ENCODE measurements around the gene CACNG7. TPM values are rescaled to one million over a fixed set of nuclear protein-coding genes. Genes with fewer than 3 reads are reported as not detected.
"Not testable (repeated sequence)": the region's sequence is repeated elsewhere in the genome, so short reads cannot be mapped to it uniquely, and the experiment has no call there.

Gene CACNG7, protein sequence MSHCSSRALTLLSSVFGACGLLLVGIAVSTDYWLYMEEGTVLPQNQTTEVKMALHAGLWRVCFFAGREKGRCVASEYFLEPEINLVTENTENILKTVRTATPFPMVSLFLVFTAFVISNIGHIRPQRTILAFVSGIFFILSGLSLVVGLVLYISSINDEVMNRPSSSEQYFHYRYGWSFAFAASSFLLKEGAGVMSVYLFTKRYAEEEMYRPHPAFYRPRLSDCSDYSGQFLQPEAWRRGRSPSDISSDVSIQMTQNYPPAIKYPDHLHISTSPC
- total RNA-seq, result not detected
- long read RNA-seq, result 0 reads

DNA sequence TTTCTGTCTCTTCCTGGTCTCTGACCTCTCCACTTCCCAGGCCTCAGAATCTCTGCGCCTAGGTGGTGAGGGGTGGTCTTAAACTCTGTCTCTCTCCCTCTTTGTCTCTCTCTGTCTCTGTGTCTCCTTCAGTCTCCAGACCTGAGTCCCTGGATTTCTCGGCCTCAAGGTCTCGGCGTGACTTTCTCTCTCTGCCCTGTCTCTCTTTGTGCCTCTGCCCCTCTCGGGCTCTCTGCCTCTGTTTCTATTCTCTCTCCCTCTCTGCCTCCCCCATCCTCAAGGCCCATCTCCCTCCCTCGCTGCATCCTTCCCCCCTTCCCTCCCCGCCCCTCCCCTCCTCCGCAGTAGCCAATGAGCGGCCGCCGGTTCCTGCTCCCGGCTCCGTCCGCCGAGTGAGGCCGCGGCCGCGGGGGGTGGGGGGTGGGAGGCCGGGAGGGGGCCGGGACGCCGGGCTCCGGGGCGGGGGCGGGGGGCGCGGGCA, at the start of gene CACNG7:
Gene CACNG7, plus strand, starts transcription at position 344 of the 481 bp plus-strand sequence. CDS start 3,554 bp downstream, outside the sequence.
- no peak for DNase-seq (ENCODE audit: low spot score)
- intact Hi-C loops (cut with DNase I), result no loop called here

DNA sequence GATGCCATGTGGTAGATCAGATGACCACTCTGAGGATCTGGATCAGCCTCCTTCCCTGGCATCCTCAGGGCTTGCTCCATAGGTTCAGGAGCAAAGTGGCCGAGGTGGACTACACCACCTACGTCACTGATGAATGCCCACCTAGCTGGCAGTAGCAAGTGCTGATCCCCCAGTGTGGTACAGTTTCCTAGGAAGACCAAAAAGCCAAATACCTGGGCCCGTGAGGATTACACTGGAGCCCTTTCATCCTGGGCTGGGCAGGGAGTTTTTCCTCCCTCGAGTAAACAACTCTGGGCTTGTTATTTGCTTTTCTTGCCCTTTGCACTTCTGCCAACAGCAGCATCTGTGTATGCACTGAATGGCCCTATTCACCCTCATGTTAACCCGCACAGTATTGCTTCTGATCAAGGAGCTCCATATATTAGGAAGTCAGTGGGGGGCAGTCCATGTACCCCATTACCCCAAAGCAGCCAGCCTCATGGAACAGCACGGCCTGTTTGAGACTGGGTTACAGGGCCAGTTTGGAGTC, 44.7 kb upstream of the CACNG7 start:
- DNase-seq (ENCODE audit: low spot score), result no peak
- intact Hi-C loops (cut with DNase I), result no loop called here

DNA sequence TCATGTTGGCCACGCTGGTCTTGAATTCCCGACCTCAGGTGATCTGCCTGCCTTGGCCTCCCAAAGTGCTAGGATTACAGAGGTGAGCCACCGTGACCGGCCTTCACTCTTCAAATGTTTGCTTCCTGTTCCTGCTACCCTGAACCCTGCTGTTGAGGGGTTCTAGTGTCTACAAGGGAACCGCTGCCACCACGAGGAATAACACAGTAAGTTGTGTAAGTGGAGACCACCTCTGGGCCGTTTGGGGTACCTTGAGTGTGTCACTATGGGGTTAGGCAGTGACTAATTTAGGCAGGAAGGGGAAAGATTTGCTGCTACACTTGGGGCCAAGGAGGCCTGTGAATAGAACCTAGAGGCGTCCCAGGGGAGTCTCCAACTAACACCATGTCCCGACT, 43.6 kb upstream of the CACNG7 start:
- DNase-seq (ENCODE audit: low spot score), result no peak
- intact Hi-C loops (cut with DNase I), result no loop called here

DNA sequence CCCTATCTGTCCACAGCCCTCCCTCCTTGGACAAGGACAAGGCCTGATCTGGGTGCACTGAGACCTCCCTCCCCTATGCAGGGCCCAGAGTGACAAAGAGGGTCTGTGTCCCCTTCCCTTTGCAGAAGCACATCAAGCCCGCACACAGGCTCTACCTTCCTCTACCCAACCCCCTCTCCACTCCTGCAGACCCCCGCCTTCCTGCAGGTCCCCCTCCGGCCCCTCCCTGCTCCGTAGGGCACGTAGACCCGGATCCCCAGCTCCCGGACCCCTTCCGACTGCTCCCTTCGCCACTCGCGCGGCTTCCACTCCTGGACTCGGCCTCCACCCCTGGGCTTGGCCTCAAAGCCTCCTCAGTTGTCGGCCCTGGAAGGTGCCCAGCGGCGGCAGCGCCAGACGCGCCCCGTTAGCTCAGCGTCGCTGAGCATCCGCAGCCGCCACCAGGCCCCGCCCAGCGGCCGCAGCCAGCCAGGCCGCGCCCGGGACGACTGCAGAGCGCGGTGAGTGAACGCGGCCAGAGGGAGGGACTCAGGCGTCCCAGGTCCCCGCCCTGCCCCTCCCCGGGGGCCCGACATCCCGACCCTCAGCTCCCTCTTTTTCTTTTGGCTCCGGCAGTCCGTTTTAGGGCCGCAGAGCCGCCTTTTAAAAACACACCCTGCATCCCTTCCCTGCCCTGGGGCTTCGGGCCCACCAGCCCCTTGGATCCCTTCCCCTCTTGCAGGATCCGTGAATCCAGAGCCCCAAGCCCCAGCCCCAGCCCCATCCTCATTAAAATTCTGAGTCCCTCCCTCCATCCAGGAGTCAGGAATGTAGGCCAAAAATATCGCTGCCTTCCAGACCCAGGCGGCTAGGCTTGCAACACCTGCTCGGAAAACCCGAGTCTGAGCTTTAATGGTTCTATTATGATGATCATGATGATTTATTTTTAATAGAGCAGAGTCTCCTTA, 42.9 kb upstream of the CACNG7 start:
- intact Hi-C loops (cut with DNase I), result no loop called here
- peak; percentile 89 for DNase-seq (ENCODE audit: low spot score)

DNA sequence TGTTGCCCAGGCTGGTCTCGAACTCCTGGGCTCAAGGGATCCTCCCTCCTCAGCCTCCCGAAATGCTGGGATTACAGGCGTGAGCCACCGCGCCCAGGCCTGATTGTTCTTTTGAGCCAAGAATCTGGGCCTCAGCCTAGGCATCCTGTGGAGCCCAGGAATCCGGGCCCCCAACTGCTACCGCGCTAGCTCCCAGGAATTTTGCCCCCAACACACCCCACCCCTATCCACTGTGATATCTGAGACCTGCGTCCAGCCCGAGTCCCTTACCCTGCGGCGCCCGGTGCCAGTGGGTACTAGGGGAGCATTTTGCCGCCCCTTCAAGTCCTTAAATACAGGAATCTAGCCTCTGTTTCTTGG, 42.2 kb upstream of the CACNG7 start:
- no peak for DNase-seq (ENCODE audit: low spot score)
- intact Hi-C loops (cut with DNase I), result no loop called here

DNA sequence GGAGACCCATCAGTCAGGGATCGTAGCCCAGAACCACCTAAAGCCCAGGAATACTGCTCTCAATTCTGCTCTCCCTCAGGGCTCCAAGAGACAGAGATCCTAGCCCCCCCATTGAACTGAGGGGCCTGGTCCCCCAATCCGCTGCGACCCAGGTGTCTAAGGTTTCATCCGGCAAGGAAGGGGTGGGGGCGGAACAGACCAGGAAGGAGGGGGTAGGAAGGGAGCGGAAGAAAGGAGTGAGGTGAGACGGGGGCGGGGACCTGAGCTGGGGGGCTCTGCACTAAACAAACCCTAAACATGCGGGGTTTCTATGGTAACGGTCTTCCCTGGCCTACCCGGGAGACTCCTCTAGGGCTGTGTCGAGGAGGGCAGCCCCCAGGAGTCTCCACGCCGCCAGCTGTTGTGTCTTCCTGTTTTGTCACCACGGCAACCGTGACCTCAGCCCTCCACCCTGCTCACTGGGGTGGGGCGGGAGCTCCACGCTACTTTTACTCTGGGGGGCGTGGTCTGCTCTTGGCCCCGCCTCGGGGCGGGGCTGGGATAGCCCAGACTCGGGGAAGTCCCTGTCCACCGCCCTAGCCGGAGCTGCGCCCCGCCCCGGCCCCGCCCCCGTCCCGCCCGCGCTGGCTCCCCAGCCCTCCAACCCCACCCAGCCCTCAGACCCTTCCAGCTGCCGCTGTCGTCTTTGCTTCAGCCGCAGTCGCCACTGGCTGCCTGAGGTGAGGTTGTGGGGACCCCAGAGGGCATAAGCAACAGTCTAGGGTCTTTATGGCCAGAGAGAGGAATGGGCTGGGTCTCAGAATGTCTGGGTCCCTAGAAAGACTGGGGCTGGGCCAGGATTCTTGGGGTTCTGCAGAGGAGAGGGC, 41.6 kb upstream of the CACNG7 start, which contains the start of gene MYADM:
Gene MYADM, plus strand, starts transcription at position 659 of the 866 bp plus-strand sequence. CDS start 5,647 bp downstream, outside the sequence.
- intact Hi-C loops (cut with DNase I), result no loop called here
- DNase-seq (ENCODE audit: low spot score), result peak; percentile 100

DNA sequence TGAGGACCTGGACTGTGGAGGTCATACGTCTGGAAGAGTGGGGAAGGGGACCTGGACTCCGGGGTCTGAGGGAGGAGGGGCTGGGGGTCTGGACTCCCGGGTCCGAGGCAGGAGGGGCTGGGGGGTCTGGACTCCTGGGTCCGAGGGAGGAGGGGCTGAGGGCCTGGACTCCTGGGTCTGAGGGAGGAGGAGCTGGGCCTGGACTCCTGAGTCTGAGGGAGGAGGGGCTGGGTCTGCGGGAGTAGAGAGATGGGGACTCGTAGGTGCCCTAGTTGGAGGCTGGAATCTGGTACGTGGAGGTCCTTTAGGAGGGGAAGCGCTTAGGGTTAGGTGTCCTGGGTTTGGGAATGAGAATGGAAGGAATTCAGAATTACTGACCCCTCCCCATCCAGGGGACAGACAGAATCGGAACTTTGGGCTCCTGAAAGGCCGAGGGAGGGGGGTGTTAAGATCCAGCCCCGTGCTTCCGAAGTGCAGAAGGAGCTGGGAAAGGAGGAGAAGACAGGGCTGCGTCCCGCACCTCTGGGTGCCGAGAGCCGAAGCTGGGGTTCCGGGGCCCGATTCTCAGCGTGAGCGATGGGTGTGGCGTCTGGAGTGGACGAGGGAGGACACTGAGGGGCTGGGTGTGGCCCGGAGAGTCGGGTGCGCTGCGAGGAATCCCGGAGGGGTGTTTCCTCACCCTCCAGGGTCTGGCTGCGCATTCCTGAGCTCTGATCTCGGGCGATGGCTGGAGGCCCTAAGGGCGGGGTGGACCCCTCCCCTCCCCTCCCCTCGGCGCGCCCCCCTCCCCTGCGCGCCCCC, 40.8 kb upstream of the CACNG7 start:
- intact Hi-C loops (cut with DNase I), result no loop called here
- DNase-seq (ENCODE audit: low spot score), result no peak

DNA sequence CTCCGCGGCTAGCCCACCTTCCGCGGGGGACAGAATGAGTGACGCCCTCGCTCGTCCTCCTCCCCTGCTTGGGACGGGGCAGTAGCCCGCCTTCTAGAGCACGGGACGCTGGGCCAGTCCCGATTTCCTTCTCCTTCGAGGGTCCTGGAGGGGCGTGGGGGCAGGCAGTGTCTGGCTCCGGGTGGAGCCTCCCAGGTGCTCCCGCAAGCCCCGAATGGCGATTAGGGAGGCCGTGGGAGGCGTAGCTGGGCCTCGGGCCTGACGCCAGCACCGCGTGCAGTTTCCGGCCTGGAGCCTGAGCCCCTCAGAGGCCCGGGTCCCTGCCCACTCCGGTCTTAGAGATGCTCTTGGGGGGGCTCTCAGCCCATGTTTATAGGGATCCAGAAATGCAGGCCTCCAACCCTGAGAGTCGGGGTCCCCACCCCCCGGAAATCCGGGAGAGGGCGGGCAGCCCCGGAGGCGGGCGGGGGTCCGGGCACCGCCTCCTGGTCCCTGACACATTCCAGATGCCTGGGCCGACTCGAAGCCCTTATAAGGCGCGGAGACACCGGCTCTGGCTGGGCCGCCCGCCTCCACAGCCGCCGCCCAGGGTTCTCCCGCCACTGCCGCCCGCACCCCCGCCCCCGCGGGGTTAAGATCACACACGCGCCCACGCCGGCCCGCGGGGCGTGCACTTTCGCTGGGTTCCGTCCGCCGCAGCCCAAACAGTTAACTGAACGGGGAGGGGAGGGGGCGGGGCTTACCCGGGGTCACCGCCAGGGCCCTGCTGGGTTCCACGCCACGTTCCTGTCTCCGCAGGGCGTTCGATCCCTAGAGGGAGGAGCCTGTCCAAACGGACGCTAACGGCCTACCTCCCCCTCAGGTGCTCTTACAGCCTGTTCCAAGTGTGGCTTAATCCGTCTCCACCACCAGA, 39.9 kb upstream of the CACNG7 start:
- intact Hi-C loops (cut with DNase I), result no loop called here
- DNase-seq (ENCODE audit: low spot score), result peak; percentile 96

DNA sequence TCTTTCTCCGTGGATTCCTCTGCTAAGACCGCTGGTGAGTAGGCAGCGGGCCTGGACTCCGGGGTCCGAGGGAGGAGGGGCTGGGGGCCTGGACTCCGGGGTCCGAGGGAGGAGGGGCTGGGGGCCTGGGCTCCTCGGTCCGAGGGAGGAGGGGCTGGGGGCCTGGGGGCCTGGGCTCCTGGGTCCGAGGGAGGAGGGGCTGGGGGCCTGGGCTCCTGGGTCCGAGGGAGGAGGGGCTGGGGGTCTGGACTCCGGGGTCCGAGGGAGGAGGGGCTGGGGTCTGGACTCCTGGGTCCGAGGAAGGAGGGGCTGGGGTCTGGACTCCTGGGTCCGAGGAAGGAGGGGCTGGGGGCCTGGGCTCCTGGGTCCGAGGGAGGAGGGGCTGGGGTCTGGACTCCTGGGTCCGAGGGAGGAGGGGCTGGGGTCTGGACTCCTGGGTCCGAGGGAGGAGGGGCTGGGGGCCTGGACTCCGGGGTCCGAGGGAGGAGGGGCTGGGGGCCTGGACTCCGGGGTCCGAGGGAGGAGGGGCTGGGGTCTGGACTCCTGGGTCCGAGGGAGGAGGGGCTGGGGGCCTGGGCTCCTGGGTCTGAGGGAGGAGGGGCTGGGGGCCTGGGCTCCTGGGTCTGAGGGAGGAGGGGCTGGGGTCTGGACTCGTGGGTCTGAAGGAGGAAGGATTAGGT, 39.1 kb upstream of the CACNG7 start:
- intact Hi-C loops (cut with DNase I); DNase-seq (ENCODE audit: low spot score): not testable (repeated sequence)

DNA sequence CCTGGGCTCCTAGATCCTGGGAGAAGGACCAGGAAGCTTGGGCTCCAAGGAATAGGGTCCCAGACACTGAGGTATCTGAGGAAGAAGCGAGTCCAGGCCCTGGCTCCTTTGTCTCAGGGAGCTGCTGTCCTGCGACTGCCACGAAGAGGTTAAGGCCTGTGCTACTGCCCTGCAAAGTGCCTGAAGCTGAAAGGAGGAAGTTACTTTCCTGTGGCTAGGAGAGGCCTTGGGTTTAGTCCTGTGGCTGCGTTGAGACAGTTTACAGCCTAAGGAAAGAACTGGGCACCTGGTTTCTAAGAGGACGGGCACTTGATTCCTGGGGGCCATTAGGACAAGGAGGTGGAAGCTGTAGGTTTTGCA, 38.6 kb upstream of the CACNG7 start:
- intact Hi-C loops (cut with DNase I), result no loop called here
- DNase-seq (ENCODE audit: low spot score), result no peak

DNA sequence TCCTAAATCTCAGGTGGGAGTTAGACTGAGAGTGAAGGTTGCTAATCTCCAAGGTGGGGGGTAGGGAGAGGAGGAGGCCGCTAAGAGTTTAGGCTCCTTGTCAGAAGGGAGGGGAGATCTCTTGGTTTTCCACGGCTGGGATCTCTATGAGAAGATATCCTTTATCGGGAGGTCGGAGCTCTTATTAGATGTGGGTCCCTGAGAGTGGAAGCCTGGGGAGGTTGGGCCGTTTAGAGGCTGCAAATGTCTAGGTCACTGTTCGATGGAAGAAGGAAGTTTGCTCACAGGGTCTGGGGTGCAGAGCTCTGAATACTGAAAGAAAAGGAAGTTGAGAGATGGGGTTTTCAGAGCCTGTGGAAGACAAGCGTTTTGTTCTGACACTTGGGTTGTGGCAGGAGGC, 37.6 kb upstream of the CACNG7 start:
- no peak for DNase-seq (ENCODE audit: low spot score)

DNA sequence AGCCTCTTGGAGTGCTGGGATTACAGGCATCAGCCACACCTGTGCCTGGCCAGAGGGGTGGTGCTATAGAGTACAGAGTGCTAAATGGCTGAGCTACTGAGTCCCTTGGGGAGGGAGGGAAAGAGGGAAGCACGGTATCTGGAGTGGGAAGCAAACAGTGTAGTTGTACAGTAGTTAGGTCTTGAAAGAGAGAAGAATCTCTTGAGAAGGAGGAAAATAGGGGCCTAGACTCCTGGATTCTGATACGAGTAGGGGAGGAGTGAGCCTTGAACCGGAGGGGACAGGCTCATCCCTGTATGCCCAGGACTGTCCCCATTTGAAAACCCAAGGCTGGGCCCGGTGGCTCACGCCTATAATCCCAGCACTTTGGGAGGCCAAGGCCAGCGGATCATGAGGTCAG, 36.3 kb upstream of the CACNG7 start:
- DNase-seq (ENCODE audit: low spot score), result no peak
- intact Hi-C loops (cut with DNase I), result no loop called here

More for the DNA sequence above, 37.6 kb upstream of the CACNG7 start:
- intact Hi-C loops (cut with DNase I), result no loop called here

DNA sequence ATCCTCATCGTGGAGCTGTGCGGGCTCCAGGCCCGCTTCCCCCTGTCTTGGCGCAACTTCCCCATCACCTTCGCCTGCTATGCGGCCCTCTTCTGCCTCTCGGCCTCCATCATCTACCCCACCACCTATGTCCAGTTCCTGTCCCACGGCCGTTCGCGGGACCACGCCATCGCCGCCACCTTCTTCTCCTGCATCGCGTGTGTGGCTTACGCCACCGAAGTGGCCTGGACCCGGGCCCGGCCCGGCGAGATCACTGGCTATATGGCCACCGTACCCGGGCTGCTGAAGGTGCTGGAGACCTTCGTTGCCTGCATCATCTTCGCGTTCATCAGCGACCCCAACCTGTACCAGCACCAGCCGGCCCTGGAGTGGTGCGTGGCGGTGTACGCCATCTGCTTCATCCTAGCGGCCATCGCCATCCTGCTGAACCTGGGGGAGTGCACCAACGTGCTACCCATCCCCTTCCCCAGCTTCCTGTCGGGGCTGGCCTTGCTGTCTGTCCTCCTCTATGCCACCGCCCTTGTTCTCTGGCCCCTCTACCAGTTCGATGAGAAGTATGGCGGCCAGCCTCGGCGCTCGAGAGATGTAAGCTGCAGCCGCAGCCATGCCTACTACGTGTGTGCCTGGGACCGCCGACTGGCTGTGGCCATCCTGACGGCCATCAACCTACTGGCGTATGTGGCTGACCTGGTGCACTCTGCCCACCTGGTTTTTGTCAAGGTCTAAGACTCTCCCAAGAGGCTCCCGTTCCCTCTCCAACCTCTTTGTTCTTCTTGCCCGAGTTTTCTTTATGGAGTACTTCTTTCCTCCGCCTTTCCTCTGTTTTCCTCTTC, 35.1 kb upstream of the CACNG7 start:
- intact Hi-C loops (cut with DNase I), result no loop called here

DNA sequence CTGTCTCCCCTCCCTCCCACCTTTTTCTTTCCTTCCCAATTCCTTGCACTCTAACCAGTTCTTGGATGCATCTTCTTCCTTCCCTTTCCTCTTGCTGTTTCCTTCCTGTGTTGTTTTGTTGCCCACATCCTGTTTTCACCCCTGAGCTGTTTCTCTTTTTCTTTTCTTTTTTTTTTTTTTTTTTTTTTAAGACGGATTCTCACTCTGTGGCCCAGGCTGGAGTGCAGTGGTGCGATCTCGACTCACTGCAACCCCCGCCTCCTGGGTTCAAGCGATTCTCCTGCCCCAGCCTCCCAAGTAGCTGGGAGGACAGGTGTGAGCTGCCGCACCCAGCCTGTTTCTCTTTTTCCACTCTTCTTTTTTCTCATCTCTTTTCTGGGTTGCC, 34.5 kb upstream of the CACNG7 start:
- intact Hi-C loops (cut with DNase I), result no loop called here
- DNase-seq (ENCODE audit: low spot score), result no peak

More for the DNA sequence above, 35.1 kb upstream of the CACNG7 start:
- no peak for DNase-seq (ENCODE audit: low spot score)

DNA sequence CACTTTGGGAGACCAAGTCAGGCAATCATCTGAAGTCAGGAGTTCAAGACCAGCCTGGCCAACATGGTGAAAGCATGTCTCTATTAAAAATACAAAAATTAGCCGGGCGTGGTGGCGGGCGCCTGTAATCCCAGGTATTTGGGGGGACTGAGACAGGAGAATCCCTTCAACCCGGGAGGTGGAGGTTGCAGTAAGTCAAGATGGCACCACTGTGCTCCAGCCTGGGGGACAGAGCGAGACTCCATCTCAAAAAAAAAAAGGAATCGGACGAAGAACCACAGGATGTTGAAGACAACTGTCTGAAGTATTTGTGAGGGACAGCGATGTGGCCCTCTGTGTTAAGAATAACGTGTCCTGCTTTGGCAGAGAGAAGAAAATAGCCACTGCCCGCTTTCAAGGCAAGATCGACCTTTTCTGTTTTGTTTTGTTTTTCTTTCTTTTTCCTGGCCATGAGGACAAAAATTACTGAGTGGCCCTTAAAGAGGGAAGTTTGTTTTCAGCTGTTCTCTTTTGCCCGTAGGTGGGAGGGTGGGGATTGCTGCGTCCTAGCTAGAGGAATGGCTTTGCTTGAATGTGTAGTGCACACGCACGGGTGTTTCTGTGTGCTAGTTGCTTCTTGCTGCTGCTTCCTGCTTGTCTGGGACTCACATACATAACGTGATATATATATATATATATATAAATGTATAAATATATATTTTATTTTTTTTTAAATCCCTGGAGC, 33.3 kb upstream of the CACNG7 start:
- DNase-seq (ENCODE audit: low spot score), result no peak
- intact Hi-C loops (cut with DNase I), result no loop called here
